Mammary epithelial cell (primary cell): ENCODE data around the gene OGFR.

ENCODE experiments used
- CTCF ChIP-seq, 2 donors: IDR thresholded peaks in 1 of 2; conservative IDR thresholded peaks in 1 of 2; 2 replicates each; pipeline ENCODE4 v1.5.1; 2011 to 2012; ENCODE audit warnings: inconsistent platforms in 2 of 2, low read length in 2 of 2, mild to moderate bottlenecking in 2 of 2, control low read depth in 1 of 2, low read depth in 1 of 2; ENCODE audit not compliant: insufficient read depth in 1 of 2; ENCODE audit errors: extremely low read depth in 1 of 2
- EZH2 ChIP-seq: IDR thresholded peaks from 2 replicates; pipeline ENCODE4 v1.6.1; 2012; ENCODE audit warnings: low read length, inconsistent platforms, borderline replicate concordance

GRCh38 chr20:62765021-62765420 is 39.6 kb upstream of the OGFR start:
- TF ChIP-seq CTCF (conservative IDR thresholded peaks at IDR 0.05 in 1 of 2, IDR thresholded peaks at IDR 0.05 in 1 of 2; ENCODE audit: extremely low read depth in 1 of 2, insufficient read depth in 1 of 2, low read depth in 1 of 2, low read length in 2 of 2) (no peak), EZH2 (no peak)
